Measurements from ENCODE around the gene STUM. TPM values are rescaled to one million over a fixed set of nuclear protein-coding genes. Genes with fewer than 3 reads are reported as not detected.

The STUM gene
- total RNA-seq, 1 experiment from 2014 or later = 0.03 TPM

DNA sequence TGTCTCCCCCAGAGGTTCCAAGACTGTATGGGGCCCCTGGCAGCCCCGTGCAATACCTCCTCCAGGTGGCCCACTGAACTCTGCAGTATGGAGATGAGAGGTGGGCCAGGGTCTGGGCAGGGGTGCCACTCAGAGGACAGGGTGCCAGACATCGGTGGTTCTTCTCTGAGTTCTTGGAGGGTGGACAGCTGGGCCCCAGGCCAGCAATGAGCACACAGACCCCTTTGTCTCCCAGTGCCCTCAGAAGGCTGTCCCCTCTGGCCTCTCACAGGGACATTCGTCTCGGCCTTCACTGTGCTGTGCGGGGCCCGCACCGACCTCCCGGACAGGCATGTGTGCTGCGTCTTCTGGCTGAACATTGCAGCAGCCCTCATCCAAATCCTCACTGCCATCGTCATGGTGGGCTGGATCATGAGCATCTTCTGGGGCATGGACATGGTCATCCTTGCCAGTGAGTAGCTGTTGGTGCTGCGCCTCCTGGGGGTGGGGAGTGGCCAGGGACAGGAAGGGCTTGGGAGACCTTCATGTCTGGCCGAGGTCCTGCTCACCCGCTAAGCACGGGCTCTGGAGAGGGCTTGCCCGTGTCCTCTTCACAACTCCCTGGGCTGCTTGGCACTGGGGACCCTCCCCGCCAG lies 48.1 kb downstream of the STUM start:
- TF ChIP-seq REST (IDR thresholded peaks at IDR 0.05; ENCODE audit: insufficient read depth in 1 of 2, low read depth in 2 of 2, low read length in 1 of 2) (no peak), SIN3A (IDR thresholded peaks at IDR 0.05; ENCODE audit: borderline replicate concordance, insufficient read depth, low read depth, low read length) (no peak), CTCF (IDR thresholded peaks at IDR 0.05) (no peak), POLR2AphosphoS5 (IDR thresholded peaks at IDR 0.05; ENCODE audit: low read depth, low read length) (no peak), TCF7L2 (IDR thresholded peaks at IDR 0.05; ENCODE audit: low read depth, low read length) (no peak)
- POLR2A ChIA-PET = no interaction called here
- ATAC-seq = no peak
- DNase-seq (ENCODE audit: low read depth, low spot score) = no peak
- intact Hi-C loops (cut with micrococcal nuclease; ENCODE audit: unreplicated experiment) = no loop called here
- BruUV-seq (replicated peaks) = no TSS peak
- H3K27me3 ChIP-seq (ENCODE audit: control insufficient read depth, insufficient read depth, low read length) = 0 out of 2 replicates have a peak, but pooled peaks cover 3% of the 10 kb centered on the region
- H3K27ac ChIP-seq (ENCODE audit: low read length) = no peak overlapping the region
- CTCF ChIA-PET = no interaction called here
- no peak overlapping the region for H3K4me3 ChIP-seq (ENCODE audit: low read depth in 2 of 2, low read length in 2 of 2)
- no peaks in the 10 kb centered on the region for H3K4me1 ChIP-seq (ENCODE audit: control insufficient read depth, insufficient read depth, low read length)
- no peaks in the 10 kb centered on the region for H3K9me3 ChIP-seq (ENCODE audit: control insufficient read depth, insufficient read depth, low read depth, low read length)
- H3K36me3 ChIP-seq (ENCODE audit: control insufficient read depth, insufficient read depth, low read length) = no peaks in the 10 kb centered on the region
- in situ Hi-C loops (cut with HindIII; ENCODE audit: low pct_unique_long_range_greater_than_20kb, low sequenced_read_pairs) = no loop called here

DNA sequence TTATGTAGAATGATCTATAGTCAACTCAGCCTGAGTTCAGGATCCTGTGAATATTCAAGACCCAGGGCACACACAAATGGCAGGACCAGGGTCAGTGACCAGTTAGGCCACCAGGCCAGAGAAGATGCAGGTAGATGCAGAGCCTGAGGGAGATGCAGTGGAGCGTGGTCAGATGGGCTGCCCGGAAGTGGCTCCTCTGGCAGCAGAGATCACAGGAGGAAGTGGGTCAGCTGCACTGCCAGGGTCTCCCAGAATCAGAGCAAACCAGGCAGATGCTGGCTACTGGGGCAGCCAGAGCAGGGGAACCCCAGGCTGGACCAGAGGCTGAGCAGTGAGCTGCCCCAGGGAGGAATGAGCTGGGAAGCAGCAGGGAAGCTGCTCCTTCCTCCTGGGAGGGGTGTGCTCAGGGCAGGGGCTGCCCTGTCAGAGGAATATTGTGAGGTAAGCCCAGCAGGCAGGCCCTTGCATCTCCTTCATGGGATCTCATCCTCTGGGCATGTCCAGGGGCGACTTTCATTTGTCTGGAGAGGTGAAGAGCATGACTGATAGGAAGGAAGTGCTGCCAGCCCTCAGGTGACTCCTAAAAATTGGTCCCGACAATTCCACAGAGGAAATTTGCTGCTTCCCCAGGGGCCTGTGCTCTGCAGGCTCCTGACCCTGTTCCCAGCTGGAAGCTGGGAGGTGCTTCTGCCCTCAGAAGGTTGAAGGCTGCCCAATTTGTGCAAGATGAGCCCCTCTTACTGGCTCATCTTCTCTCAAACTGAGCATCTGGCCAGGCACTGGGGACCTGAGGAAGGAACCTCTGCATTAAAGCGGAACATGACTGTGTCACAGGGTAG lies 49.3 kb downstream of the STUM start:
- Histone ChIP-seq H3K4me1 (ENCODE audit: control insufficient read depth, insufficient read depth, low read length) (no peaks in the 10 kb centered on the region), H3K27me3 (ENCODE audit: control insufficient read depth, insufficient read depth, low read length) (0 out of 2 replicates have a peak, but pooled peaks cover 3% of the 10 kb centered on the region), H3K27ac (ENCODE audit: low read length) (no peak overlapping the region), H3K9me3 (ENCODE audit: control insufficient read depth, insufficient read depth, low read depth, low read length) (no peaks in the 10 kb centered on the region), H3K36me3 (ENCODE audit: control insufficient read depth, insufficient read depth, low read length) (no peaks in the 10 kb centered on the region), H3K4me3 (ENCODE audit: low read depth in 2 of 2, low read length in 2 of 2) (no peak overlapping the region)
- no TSS peak for BruUV-seq (replicated peaks)
- in situ Hi-C loops (cut with HindIII; ENCODE audit: low pct_unique_long_range_greater_than_20kb, low sequenced_read_pairs) = no loop called here
- ChIA-PET CTCF (no interaction called here), POLR2A (no interaction called here)
- TF ChIP-seq POLR2AphosphoS5 (IDR thresholded peaks at IDR 0.05; ENCODE audit: low read depth, low read length) = no peak
- TF ChIP-seq SIN3A (IDR thresholded peaks at IDR 0.05; ENCODE audit: borderline replicate concordance, insufficient read depth, low read depth, low read length) = no peak
- no peak for TF ChIP-seq CTCF (IDR thresholded peaks at IDR 0.05)
- no peak for TF ChIP-seq REST (IDR thresholded peaks at IDR 0.05; ENCODE audit: insufficient read depth in 1 of 2, low read depth in 2 of 2, low read length in 1 of 2)
- TF ChIP-seq TCF7L2 (IDR thresholded peaks at IDR 0.05; ENCODE audit: low read depth, low read length) = no peak
- no peak for ATAC-seq
- intact Hi-C loops (cut with micrococcal nuclease; ENCODE audit: unreplicated experiment) = no loop called here
- no peak for DNase-seq (ENCODE audit: low read depth, low spot score)

Measured in Panc1 (cell line).